ENCODE measurements around the gene TMEM209. TPM values are rescaled to one million over a fixed set of nuclear protein-coding genes. Genes with fewer than 3 reads are reported as not detected.
"Not testable (repeated sequence)": the region's sequence is repeated elsewhere in the genome, so short reads cannot be mapped to it uniquely, and the experiment has no call there.

Gene TMEM209
- total RNA-seq, 1 donor from 2014 or later = 38.9 TPM

DNA sequence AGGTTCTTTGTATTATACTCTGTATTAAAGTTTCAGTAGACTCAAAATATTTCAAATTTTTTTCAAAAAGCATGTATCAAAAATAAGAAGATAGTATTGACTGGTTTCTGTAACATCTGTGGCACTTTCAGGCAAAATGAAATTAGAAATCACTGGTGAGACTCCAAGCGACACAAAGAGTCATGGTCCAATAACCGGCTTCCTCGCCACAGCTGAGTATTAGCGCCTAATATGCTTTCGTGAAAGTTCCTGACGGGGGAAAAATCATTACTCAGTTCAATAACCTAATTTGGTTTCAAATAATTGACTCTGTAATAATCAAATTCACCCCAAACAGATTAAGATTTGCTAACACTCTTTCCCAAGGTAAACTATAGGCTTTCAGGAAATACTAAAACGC is 13.4 kb downstream of the TMEM209 start:
- H3K4me1 ChIP-seq = no peaks in the 10 kb centered on the region
- no peak overlapping the region for H3K9ac ChIP-seq
- H3K9me3 Mint-ChIP-seq = no peaks in the 10 kb centered on the region
- no peaks in the 10 kb centered on the region for H3K9me3 ChIP-seq (ENCODE audit: low read depth)
- H3K36me3 ChIP-seq = peaks cover 31% of the 10 kb centered on the region
- no peak overlapping the region for H3K4me2 ChIP-seq
- no peaks in the 10 kb centered on the region for H3K79me2 ChIP-seq (ENCODE audit: low read depth)
- peaks cover 34% of the 10 kb centered on the region for H3K36me3 Mint-ChIP-seq
- H3K27me3 ChIP-seq = no peaks in the 10 kb centered on the region
- H3K27ac Mint-ChIP-seq = no peak overlapping the region
- no peaks in the 10 kb centered on the region for H3K4me1 Mint-ChIP-seq
- H3K4me3 Mint-ChIP-seq = no peak overlapping the region
- no peak overlapping the region for H3K4me3 ChIP-seq
- H3K27me3 Mint-ChIP-seq (ENCODE audit: insufficient read depth, low read depth) = peaks cover 2% of the 10 kb centered on the region
- no peaks in the 10 kb centered on the region for H3F3A ChIP-seq (ENCODE audit: low read depth)
- no peak overlapping the region for H3K27ac ChIP-seq
- no peaks in the 10 kb centered on the region for H4K20me1 ChIP-seq (ENCODE audit: low read depth)
- H2AFZ ChIP-seq (replicated peaks) = no peak overlapping the region
- TF ChIP-seq EZH2phosphoT487 (IDR thresholded peaks at IDR 0.05) = no peak
- TF ChIP-seq, protein P1, sequence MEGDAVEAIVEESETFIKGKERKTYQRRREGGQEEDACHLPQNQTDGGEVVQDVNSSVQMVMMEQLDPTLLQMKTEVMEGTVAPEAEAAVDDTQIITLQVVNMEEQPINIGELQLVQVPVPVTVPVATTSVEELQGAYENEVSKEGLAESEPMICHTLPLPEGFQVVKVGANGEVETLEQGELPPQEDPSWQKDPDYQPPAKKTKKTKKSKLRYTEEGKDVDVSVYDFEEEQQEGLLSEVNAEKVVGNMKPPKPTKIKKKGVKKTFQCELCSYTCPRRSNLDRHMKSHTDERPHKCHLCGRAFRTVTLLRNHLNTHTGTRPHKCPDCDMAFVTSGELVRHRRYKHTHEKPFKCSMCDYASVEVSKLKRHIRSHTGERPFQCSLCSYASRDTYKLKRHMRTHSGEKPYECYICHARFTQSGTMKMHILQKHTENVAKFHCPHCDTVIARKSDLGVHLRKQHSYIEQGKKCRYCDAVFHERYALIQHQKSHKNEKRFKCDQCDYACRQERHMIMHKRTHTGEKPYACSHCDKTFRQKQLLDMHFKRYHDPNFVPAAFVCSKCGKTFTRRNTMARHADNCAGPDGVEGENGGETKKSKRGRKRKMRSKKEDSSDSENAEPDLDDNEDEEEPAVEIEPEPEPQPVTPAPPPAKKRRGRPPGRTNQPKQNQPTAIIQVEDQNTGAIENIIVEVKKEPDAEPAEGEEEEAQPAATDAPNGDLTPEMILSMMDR (IDR thresholded peaks at IDR 0.05) = no peak
- TF ChIP-seq EZH2 (IDR thresholded peaks at IDR 0.05) = no peak
- no peak for DNase-seq (ENCODE audit: low spot score)

- Histone ChIP-seq H3K4me2 (no peak overlapping the region), H3K79me2 (ENCODE audit: low read depth) (no peaks in the 10 kb centered on the region), H3K9me3 (ENCODE audit: low read depth) (no peaks in the 10 kb centered on the region), H4K20me1 (ENCODE audit: low read depth) (no peaks in the 10 kb centered on the region), H3F3A (ENCODE audit: low read depth) (no peaks in the 10 kb centered on the region), H3K9ac (no peak overlapping the region), H3K4me3 (no peak overlapping the region), H3K27ac (no peak overlapping the region), H2AFZ (replicated peaks) (no peak overlapping the region), H3K4me1 (no peaks in the 10 kb centered on the region), H3K27me3 (no peaks in the 10 kb centered on the region), H3K36me3 (peaks cover 22% of the 10 kb centered on the region)
- DNase-seq (ENCODE audit: low spot score) = no peak
- Mint-ChIP-seq H3K9me3 (no peaks in the 10 kb centered on the region), H3K27ac (no peak overlapping the region), H3K36me3 (peaks cover 28% of the 10 kb centered on the region), H3K4me3 (no peak overlapping the region), H3K4me1 (no peaks in the 10 kb centered on the region), H3K27me3 (ENCODE audit: insufficient read depth, low read depth) (peaks cover 2% of the 10 kb centered on the region)
- TF ChIP-seq EZH2 (IDR thresholded peaks at IDR 0.05) (no peak), EZH2phosphoT487 (IDR thresholded peaks at IDR 0.05) (no peak)
- TF ChIP-seq, protein P1 (IDR thresholded peaks at IDR 0.05) = no peak
Observed at GRCh38 chr7:130189343-130189742, 15.9 kb downstream of the TMEM209 start.

DNA sequence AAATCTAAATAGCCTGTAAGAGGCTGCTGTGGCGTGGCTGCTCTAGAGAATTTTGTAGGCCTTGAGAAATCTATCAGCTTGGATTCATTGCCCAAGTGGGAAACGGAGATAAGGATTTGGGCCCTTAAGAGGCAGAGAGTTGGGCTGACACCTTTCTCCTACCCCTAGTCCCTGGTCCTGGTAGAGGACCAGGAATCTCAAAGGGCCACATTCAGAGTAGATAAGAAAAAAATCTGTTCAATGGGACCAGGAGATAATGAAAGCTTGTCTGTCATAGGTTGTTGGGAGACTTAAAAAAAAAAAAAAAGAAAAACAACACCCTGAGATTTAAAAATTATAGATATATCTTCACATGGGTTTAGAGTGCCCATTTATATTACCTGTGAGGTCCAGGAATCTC is 17.8 kb downstream of the TMEM209 start:
- H3K4me2 ChIP-seq = no peak overlapping the region
- TF ChIP-seq EZH2phosphoT487 (IDR thresholded peaks at IDR 0.05) = no peak
- no peak for TF ChIP-seq EZH2 (IDR thresholded peaks at IDR 0.05)
- TF ChIP-seq, protein P1 (IDR thresholded peaks at IDR 0.05) = no peak
- no peaks in the 10 kb centered on the region for H4K20me1 ChIP-seq (ENCODE audit: low read depth)
- H3K36me3 ChIP-seq = peaks cover 30% of the 10 kb centered on the region
- no peak overlapping the region for H3K9ac ChIP-seq
- H3K4me1 Mint-ChIP-seq = no peaks in the 10 kb centered on the region
- no peaks in the 10 kb centered on the region for H3K27me3 ChIP-seq
- H3F3A ChIP-seq (ENCODE audit: low read depth) = peaks cover 3% of the 10 kb centered on the region
- peaks cover 23% of the 10 kb centered on the region for H3K36me3 Mint-ChIP-seq
- no peak for DNase-seq (ENCODE audit: low spot score)
- H3K27ac ChIP-seq = no peak overlapping the region
- no peak overlapping the region for H2AFZ ChIP-seq (replicated peaks)
- no peak overlapping the region for H3K4me3 ChIP-seq
- H3K9me3 Mint-ChIP-seq = no peaks in the 10 kb centered on the region
- no peak overlapping the region for H3K27ac Mint-ChIP-seq
- H3K79me2 ChIP-seq (ENCODE audit: low read depth) = no peaks in the 10 kb centered on the region
- H3K9me3 ChIP-seq (ENCODE audit: low read depth) = no peaks in the 10 kb centered on the region
- H3K27me3 Mint-ChIP-seq (ENCODE audit: insufficient read depth, low read depth) = no peaks in the 10 kb centered on the region
- no peaks in the 10 kb centered on the region for H3K4me1 ChIP-seq
- H3K4me3 Mint-ChIP-seq = no peak overlapping the region

GRCh38 chr7:130184349-130184748 is 20.9 kb downstream of the TMEM209 start:
- not testable (repeated sequence) for H3K27me3 Mint-ChIP-seq (ENCODE audit: insufficient read depth, low read depth)

More at GRCh38 chr7:130184349-130184748, 20.9 kb downstream of the TMEM209 start:
- not testable (repeated sequence) for H3K27ac ChIP-seq; H3K79me2 ChIP-seq (ENCODE audit: low read depth); H3K9me3 Mint-ChIP-seq; H3K4me3 Mint-ChIP-seq; H4K20me1 ChIP-seq (ENCODE audit: low read depth); H3K4me2 ChIP-seq; H2AFZ ChIP-seq (replicated peaks); H3K9me3 ChIP-seq (ENCODE audit: low read depth); H3K9ac ChIP-seq; H3K4me1 Mint-ChIP-seq; DNase-seq (ENCODE audit: low spot score); H3K4me3 ChIP-seq; H3K4me1 ChIP-seq; H3F3A ChIP-seq (ENCODE audit: low read depth); H3K27ac Mint-ChIP-seq; H3K27me3 ChIP-seq
- peaks cover 27% of the 10 kb centered on the region for H3K36me3 ChIP-seq
- peaks cover 27% of the 10 kb centered on the region for H3K36me3 Mint-ChIP-seq
